Stimulated activated CD8-positive, alpha-beta memory T cell treated with anti-CD3 and anti-CD28 coated beads, Interleukin-7, amount 100 ng/mL, for 48 hours (primary cell): Measurements from ENCODE around the gene FARP2.
"Not testable (repeated sequence)": the region's sequence is repeated elsewhere in the genome, so short reads cannot be mapped to it uniquely, and the experiment has no call there.

ENCODE experiments used
- DNase-seq, 2 donors: peaks; one replicate each; pipeline ENCODE4 v3.0.0-alpha.2; 2020; ENCODE audit warnings: low read depth in 1 of 2; ENCODE audit errors: extremely low read depth in 1 of 2

Gene FARP2

GRCh38 chr2:241364781-241365180, 8.7 kb downstream of the FARP2 start:
- no peak for DNase-seq

GRCh38 chr2:241366678-241367077, 10.6 kb downstream of the FARP2 start:
- no peak for DNase-seq

- DNase-seq = no peak
These were observed 12.6 kb downstream of the FARP2 start for GRCh38 chr2:241368643-241369042.

GRCh38 chr2:241372361-241372992, 16.4 kb downstream of the FARP2 start:
- no peak for DNase-seq

- DNase-seq = no peak
These were observed 17.4 kb downstream of the FARP2 start for GRCh38 chr2:241373446-241373845.

GRCh38 chr2:241373906-241374305, 17.8 kb downstream of the FARP2 start:
- DNase-seq = not testable (repeated sequence)

- DNase-seq = no peak
These were observed 19.2 kb downstream of the FARP2 start for GRCh38 chr2:241375300-241375699.

GRCh38 chr2:241376808-241377207, 20.7 kb downstream of the FARP2 start:
- DNase-seq = no peak

- DNase-seq = no peak
These were observed 22.7 kb downstream of the FARP2 start for GRCh38 chr2:241378816-241379215.

- DNase-seq = no peak
These were observed 23.7 kb downstream of the FARP2 start for GRCh38 chr2:241379481-241380480.

GRCh38 chr2:241381872-241382271, 25.8 kb downstream of the FARP2 start:
- no peak for DNase-seq

- DNase-seq = not testable (repeated sequence)
These were observed 29.4 kb downstream of the FARP2 start for GRCh38 chr2:241385450-241385849.

- DNase-seq = no peak
These were observed 30.4 kb downstream of the FARP2 start for GRCh38 chr2:241386519-241386918.

- no peak for DNase-seq
These were observed 33.6 kb downstream of the FARP2 start for GRCh38 chr2:241389697-241390096.

- DNase-seq = peak in 1 of 2 donors; percentile 2
These were observed 34.5 kb downstream of the FARP2 start for GRCh38 chr2:241390301-241391206.

- DNase-seq = no peak
These were observed 36.0 kb downstream of the FARP2 start for GRCh38 chr2:241391892-241392665.

- not testable (repeated sequence) for DNase-seq
These were observed 36.7 kb downstream of the FARP2 start for GRCh38 chr2:241392753-241393152.

GRCh38 chr2:241393524-241394196, 37.6 kb downstream of the FARP2 start:
- DNase-seq = no peak

GRCh38 chr2:241396809-241397208, 40.7 kb downstream of the FARP2 start:
- DNase-seq = not testable (repeated sequence)
